ENCODE measurements around the gene SRRM5. TPM values are rescaled to one million over a fixed set of nuclear protein-coding genes. Genes with fewer than 3 reads are reported as not detected.

Gene SRRM5
- total and polyA plus RNA-seq, 2 of the 13 experiments (the other 11 are each of a cell fraction or from before 2014, with no cell fraction given), result 0.11 to 0.16 TPM

DNA sequence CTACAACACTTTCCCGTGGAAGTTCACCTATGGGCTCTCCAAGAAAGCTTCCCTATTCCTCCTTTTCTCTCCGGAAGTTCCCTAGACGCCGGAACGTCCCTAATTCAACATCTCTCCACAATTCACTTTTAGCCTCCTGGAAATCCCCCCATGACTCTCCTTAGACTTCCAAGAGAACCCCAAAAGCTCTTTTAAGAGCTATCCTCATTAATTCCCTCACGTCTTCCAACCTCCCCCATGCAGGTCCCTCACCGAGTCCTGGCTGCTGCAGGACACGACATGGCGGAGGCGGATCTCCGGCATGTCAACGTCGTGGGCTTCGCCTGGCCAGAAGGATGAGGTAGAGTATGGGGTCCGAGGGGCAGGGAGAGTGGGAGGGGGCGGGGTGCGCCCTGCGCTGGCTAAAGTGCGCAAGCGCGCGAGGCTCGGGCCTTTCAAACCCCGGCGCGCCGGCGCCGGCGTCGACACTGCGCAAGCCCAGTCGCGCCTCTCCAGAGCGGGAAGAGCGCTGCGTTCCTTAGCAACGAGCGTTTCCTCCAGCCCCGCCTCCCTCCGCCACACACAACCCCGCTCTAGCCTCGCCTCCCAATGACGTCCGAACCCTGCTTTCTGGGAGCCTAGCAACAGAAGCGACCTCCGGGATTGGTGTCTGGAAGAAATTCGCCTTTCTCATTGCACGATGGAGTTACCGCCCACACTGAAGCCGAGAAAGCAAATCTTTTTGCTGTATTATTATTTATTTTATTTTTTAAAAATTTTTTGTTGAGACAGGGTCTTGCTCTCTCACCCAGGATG is 36.5 kb upstream of the SRRM5 start, which contains the start of the genes PINLYP and XRCC1 (continued):
- no peak for TF ChIP-seq ZBTB42 (CRISPR knock-in tag; IDR thresholded peaks at IDR 0.05)
- no peak for TF ChIP-seq SMARCC2 (IDR thresholded peaks at IDR 0.05)
- TF ChIP-seq, protein P1, sequence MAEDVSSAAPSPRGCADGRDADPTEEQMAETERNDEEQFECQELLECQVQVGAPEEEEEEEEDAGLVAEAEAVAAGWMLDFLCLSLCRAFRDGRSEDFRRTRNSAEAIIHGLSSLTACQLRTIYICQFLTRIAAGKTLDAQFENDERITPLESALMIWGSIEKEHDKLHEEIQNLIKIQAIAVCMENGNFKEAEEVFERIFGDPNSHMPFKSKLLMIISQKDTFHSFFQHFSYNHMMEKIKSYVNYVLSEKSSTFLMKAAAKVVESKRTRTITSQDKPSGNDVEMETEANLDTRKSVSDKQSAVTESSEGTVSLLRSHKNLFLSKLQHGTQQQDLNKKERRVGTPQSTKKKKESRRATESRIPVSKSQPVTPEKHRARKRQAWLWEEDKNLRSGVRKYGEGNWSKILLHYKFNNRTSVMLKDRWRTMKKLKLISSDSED (CRISPR knock-in tag; IDR thresholded peaks at IDR 0.05), result no peak
- no peak for TF ChIP-seq MBD4 (IDR thresholded peaks at IDR 0.05; ENCODE audit: borderline replicate concordance, low read length)
- TF ChIP-seq ZFP62 (CRISPR knock-in tag; IDR thresholded peaks at IDR 0.05), result no peak
- TF ChIP-seq ZNF530 (CRISPR knock-in tag; IDR thresholded peaks at IDR 0.05; ENCODE audit: low read depth), result no peak
- no peak for TF ChIP-seq ZZZ3 (CRISPR knock-in tag; IDR thresholded peaks at IDR 0.05; ENCODE audit: borderline replicate concordance)
- TF ChIP-seq HOXA5 (CRISPR knock-in tag; IDR thresholded peaks at IDR 0.05), result peak; percentile 54; the same call in 1 of the 2 replicates
- TF ChIP-seq ZNF33A (CRISPR knock-in tag; IDR thresholded peaks at IDR 0.05; ENCODE audit: borderline replicate concordance), result no peak
- TF ChIP-seq THAP11 (CRISPR knock-in tag; IDR thresholded peaks at IDR 0.05), result peak; percentile 86
- TF ChIP-seq YEATS2 (CRISPR knock-in tag; IDR thresholded peaks at IDR 0.05; ENCODE audit: borderline replicate concordance), result peak; percentile 70; the same call in 1 of the 2 replicates
- TF ChIP-seq, protein P2, sequence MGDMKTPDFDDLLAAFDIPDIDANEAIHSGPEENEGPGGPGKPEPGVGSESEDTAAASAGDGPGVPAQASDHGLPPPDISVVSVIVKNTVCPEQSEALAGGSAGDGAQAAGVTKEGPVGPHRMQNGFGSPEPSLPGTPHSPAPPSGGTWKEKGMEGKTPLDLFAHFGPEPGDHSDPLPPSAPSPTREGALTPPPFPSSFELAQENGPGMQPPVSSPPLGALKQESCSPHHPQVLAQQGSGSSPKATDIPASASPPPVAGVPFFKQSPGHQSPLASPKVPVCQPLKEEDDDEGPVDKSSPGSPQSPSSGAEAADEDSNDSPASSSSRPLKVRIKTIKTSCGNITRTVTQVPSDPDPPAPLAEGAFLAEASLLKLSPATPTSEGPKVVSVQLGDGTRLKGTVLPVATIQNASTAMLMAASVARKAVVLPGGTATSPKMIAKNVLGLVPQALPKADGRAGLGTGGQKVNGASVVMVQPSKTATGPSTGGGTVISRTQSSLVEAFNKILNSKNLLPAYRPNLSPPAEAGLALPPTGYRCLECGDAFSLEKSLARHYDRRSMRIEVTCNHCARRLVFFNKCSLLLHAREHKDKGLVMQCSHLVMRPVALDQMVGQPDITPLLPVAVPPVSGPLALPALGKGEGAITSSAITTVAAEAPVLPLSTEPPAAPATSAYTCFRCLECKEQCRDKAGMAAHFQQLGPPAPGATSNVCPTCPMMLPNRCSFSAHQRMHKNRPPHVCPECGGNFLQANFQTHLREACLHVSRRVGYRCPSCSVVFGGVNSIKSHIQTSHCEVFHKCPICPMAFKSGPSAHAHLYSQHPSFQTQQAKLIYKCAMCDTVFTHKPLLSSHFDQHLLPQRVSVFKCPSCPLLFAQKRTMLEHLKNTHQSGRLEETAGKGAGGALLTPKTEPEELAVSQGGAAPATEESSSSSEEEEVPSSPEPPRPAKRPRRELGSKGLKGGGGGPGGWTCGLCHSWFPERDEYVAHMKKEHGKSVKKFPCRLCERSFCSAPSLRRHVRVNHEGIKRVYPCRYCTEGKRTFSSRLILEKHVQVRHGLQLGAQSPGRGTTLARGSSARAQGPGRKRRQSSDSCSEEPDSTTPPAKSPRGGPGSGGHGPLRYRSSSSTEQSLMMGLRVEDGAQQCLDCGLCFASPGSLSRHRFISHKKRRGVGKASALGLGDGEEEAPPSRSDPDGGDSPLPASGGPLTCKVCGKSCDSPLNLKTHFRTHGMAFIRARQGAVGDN (CRISPR knock-in tag; IDR thresholded peaks at IDR 0.05), result peak; percentile 73
- TF ChIP-seq, protein P3, sequence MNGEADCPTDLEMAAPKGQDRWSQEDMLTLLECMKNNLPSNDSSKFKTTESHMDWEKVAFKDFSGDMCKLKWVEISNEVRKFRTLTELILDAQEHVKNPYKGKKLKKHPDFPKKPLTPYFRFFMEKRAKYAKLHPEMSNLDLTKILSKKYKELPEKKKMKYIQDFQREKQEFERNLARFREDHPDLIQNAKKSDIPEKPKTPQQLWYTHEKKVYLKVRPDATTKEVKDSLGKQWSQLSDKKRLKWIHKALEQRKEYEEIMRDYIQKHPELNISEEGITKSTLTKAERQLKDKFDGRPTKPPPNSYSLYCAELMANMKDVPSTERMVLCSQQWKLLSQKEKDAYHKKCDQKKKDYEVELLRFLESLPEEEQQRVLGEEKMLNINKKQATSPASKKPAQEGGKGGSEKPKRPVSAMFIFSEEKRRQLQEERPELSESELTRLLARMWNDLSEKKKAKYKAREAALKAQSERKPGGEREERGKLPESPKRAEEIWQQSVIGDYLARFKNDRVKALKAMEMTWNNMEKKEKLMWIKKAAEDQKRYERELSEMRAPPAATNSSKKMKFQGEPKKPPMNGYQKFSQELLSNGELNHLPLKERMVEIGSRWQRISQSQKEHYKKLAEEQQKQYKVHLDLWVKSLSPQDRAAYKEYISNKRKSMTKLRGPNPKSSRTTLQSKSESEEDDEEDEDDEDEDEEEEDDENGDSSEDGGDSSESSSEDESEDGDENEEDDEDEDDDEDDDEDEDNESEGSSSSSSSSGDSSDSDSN (CRISPR knock-in tag; IDR thresholded peaks at IDR 0.05), result no peak
- TF ChIP-seq ARID2 (CRISPR knock-in tag; IDR thresholded peaks at IDR 0.05; ENCODE audit: borderline replicate concordance), result no peak
- TF ChIP-seq YY1 (IDR thresholded peaks at IDR 0.05; ENCODE audit: insufficient read depth, insufficient replicate concordance, low read depth, low read length), result peak; percentile 76
- no peak for TF ChIP-seq SKI (IDR thresholded peaks at IDR 0.05; ENCODE audit: partially characterized antibody)
- no peak for TF ChIP-seq MEIS2 (CRISPR knock-in tag; IDR thresholded peaks at IDR 0.05)
- no peak for TF ChIP-seq ZNF333 (CRISPR knock-in tag; IDR thresholded peaks at IDR 0.05; ENCODE audit: borderline replicate concordance)
- no peak for TF ChIP-seq ZNF644 (CRISPR knock-in tag; IDR thresholded peaks at IDR 0.05; ENCODE audit: low read depth)
- 0 out of 2 replicates have a peak, but pooled peaks have one; percentile 68 for TF ChIP-seq SALL2 (CRISPR knock-in tag; IDR thresholded peaks at IDR 0.05)
- TF ChIP-seq ASH2L (IDR thresholded peaks at IDR 0.05; ENCODE audit: insufficient read length, low read depth, low read length), result no peak

Data from HepG2 (cell line).